Measurements from ENCODE around the gene ST6GALNAC1. TPM values are rescaled to one million over a fixed set of nuclear protein-coding genes. Genes with fewer than 3 reads are reported as not detected.

ST6GALNAC1 gene
- polyA plus RNA-seq, 3 donors, result not detected

GRCh38 chr17:76630151-76630550 is 13.4 kb downstream of the ST6GALNAC1 start:
- Histone ChIP-seq H3K27ac (ENCODE audit: low read depth in 1 of 2, low read length in 2 of 2) (no peak overlapping the region), H3K27me3 (ENCODE audit: control insufficient read depth in 2 of 2, insufficient read depth in 2 of 2, low read length in 2 of 2) (no peaks in the 10 kb centered on the region), H3K9ac (ENCODE audit: insufficient read depth, low read length, poor library complexity, severe bottlenecking) (no peak overlapping the region), H3K36me3 (replicated peaks in 1 of 2; ENCODE audit: control insufficient read depth in 1 of 2, insufficient read depth in 2 of 2, low read length in 2 of 2) (no peaks in the 10 kb centered on the region), H4K20me1 (ENCODE audit: insufficient read depth, low read length) (no peaks in the 10 kb centered on the region), H3K9me3 (replicated peaks in 1 of 2; ENCODE audit: control insufficient read depth in 1 of 2, insufficient read depth in 1 of 2, low read length in 2 of 2) (no peaks in the 10 kb centered on the region), H3K4me1 (ENCODE audit: control insufficient read depth in 1 of 2, insufficient read depth in 2 of 2, low read length in 2 of 2) (no peaks in the 10 kb centered on the region), H3K4me2 (replicated peaks; ENCODE audit: extremely low read depth, low read length, poor library complexity, severe bottlenecking) (no peak overlapping the region), H3K4me3 (replicated peaks in 1 of 3; ENCODE audit: low read depth in 2 of 3, low read length in 3 of 3) (no peak overlapping the region), H2AFZ (ENCODE audit: insufficient read depth, low read depth, low read length, poor library complexity, severe bottlenecking) (no peak overlapping the region), H3K79me2 (ENCODE audit: insufficient read depth, low read length) (no peaks in the 10 kb centered on the region)
- Mint-ChIP-seq H3K4me3 (no peak overlapping the region), H3K4me1 (peaks cover 4% of the 10 kb centered on the region), H3K27ac (no peak overlapping the region), H3K36me3 (no peaks in the 10 kb centered on the region), H3K27me3 (ENCODE audit: low read depth in 3 of 3) (peaks cover 1 to 6% (median 5%) of the 10 kb centered on the region in 3 donors), H3K9me3 (no peaks in the 10 kb centered on the region)
- 90% methylated on average over 5 of the region's 6 CpGs for WGBS (ENCODE audit: insufficient coverage)
- no peak for DNase-seq
- intact Hi-C loops (cut with micrococcal nuclease), result no loop called here
- TF ChIP-seq CTCF (IDR thresholded peaks at IDR 0.05), result no peak

GRCh38 chr17:76627510-76627909 is 16.0 kb downstream of the ST6GALNAC1 start:
- intact Hi-C loops (cut with micrococcal nuclease), result no loop called here
- H3K9me3 Mint-ChIP-seq, result no peaks in the 10 kb centered on the region

More at GRCh38 chr17:76627510-76627909, 16.0 kb downstream of the ST6GALNAC1 start:
- Histone ChIP-seq H4K20me1 (ENCODE audit: insufficient read depth, low read length) (no peaks in the 10 kb centered on the region), H3K4me2 (replicated peaks; ENCODE audit: extremely low read depth, low read length, poor library complexity, severe bottlenecking) (no peak overlapping the region), H3K36me3 (replicated peaks in 1 of 2; ENCODE audit: control insufficient read depth in 1 of 2, insufficient read depth in 2 of 2, low read length in 2 of 2) (no peaks in the 10 kb centered on the region), H3K27me3 (ENCODE audit: control insufficient read depth in 2 of 2, insufficient read depth in 2 of 2, low read length in 2 of 2) (no peaks in the 10 kb centered on the region), H3K9me3 (replicated peaks in 1 of 2; ENCODE audit: control insufficient read depth in 1 of 2, insufficient read depth in 1 of 2, low read length in 2 of 2) (no peaks in the 10 kb centered on the region), H3K4me3 (replicated peaks in 1 of 3; ENCODE audit: low read depth in 2 of 3, low read length in 3 of 3) (no peak overlapping the region), H2AFZ (ENCODE audit: insufficient read depth, low read depth, low read length, poor library complexity, severe bottlenecking) (no peak overlapping the region), H3K27ac (ENCODE audit: low read depth in 1 of 2, low read length in 2 of 2) (no peak overlapping the region), H3K79me2 (ENCODE audit: insufficient read depth, low read length) (no peaks in the 10 kb centered on the region), H3K4me1 (ENCODE audit: control insufficient read depth in 1 of 2, insufficient read depth in 2 of 2, low read length in 2 of 2) (no peaks in the 10 kb centered on the region), H3K9ac (ENCODE audit: insufficient read depth, low read length, poor library complexity, severe bottlenecking) (no peak overlapping the region)
- no peak for DNase-seq
- 100% methylated on average over 3 of the region's 13 CpGs for WGBS (ENCODE audit: insufficient coverage)
- peaks cover 1 to 7% (median 5%) of the 10 kb centered on the region in 3 donors for H3K27me3 Mint-ChIP-seq (ENCODE audit: low read depth in 3 of 3)
- no peak overlapping the region for H3K4me3 Mint-ChIP-seq
- no peaks in the 10 kb centered on the region for H3K36me3 Mint-ChIP-seq
- no peak overlapping the region for H3K27ac Mint-ChIP-seq
- no peak for TF ChIP-seq CTCF (IDR thresholded peaks at IDR 0.05)
- H3K4me1 Mint-ChIP-seq, result peaks cover 8% of the 10 kb centered on the region
